ENCODE data around the gene CEACAM21. TPM values are rescaled to one million over a fixed set of nuclear protein-coding genes. Genes with fewer than 3 reads are reported as not detected.

The CEACAM21 gene
- total RNA-seq, 1 experiment from 2014 or later: 0.25 TPM

GRCh38 chr19:41533671-41534215 lies 42.2 kb upstream of the CEACAM21 start (continued):
- TF ChIP-seq, protein P1, sequence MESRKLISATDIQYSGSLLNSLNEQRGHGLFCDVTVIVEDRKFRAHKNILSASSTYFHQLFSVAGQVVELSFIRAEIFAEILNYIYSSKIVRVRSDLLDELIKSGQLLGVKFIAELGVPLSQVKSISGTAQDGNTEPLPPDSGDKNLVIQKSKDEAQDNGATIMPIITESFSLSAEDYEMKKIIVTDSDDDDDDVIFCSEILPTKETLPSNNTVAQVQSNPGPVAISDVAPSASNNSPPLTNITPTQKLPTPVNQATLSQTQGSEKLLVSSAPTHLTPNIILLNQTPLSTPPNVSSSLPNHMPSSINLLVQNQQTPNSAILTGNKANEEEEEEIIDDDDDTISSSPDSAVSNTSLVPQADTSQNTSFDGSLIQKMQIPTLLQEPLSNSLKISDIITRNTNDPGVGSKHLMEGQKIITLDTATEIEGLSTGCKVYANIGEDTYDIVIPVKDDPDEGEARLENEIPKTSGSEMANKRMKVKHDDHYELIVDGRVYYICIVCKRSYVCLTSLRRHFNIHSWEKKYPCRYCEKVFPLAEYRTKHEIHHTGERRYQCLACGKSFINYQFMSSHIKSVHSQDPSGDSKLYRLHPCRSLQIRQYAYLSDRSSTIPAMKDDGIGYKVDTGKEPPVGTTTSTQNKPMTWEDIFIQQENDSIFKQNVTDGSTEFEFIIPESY (IDR thresholded peaks at IDR 0.05; ENCODE audit: extremely low read depth, insufficient replicate concordance, low read length): no peak
- TF ChIP-seq FOSL1 (IDR thresholded peaks at IDR 0.05; ENCODE audit: low read depth) (no peak), SRF (IDR thresholded peaks at IDR 0.05; ENCODE audit: low read depth) (no peak), TCF7L2 (IDR thresholded peaks at IDR 0.05; ENCODE audit: borderline replicate concordance, extremely low read depth, insufficient read depth, insufficient read length) (no peak), EGR1 (IDR thresholded peaks at IDR 0.05; ENCODE audit: low read depth) (no peak)
- TF ChIP-seq, protein P2, sequence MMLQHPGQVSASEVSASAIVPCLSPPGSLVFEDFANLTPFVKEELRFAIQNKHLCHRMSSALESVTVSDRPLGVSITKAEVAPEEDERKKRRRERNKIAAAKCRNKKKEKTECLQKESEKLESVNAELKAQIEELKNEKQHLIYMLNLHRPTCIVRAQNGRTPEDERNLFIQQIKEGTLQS (IDR thresholded peaks at IDR 0.05): no peak

GRCh38 chr19:41535029-41535622 lies 40.8 kb upstream of the CEACAM21 start:
- no peak for DNase-seq (ENCODE audit: low read depth, low spot score)
- no peak for ATAC-seq
- Histone ChIP-seq H3K27me3 (ENCODE audit: insufficient read depth, low read length) (peaks cover 7% of the 10 kb centered on the region; the same call in 1 of the 2 replicates), H3K79me2 (ENCODE audit: insufficient read depth, low read length) (no peaks in the 10 kb centered on the region), H3K9ac (ENCODE audit: low read length) (no peak overlapping the region), H3K36me3 (ENCODE audit: control insufficient read depth in 1 of 2, insufficient read depth in 2 of 2, low read length in 2 of 2) (no peaks in the 10 kb centered on the region), H3K4me3 (replicated peaks in 1 of 2; ENCODE audit: low read depth in 1 of 2, low read length in 2 of 2) (no peak overlapping the region), H3K9me2 (ENCODE audit: insufficient read depth) (no peaks in the 10 kb centered on the region), H4K20me1 (ENCODE audit: insufficient read depth) (no peaks in the 10 kb centered on the region), H3K4me1 (ENCODE audit: control insufficient read depth in 1 of 2, insufficient read depth in 2 of 2, low read length in 2 of 2) (no peaks in the 10 kb centered on the region), H3K4me2 (ENCODE audit: low read length) (no peak overlapping the region), H3K9me3 (ENCODE audit: control insufficient read depth in 1 of 2, insufficient read depth in 1 of 2, low read depth in 1 of 2, low read length in 2 of 2) (no peaks in the 10 kb centered on the region; a peak in 1 of 4 replicates), H3K27ac (ENCODE audit: low read depth, low read length) (no peak overlapping the region), H2AFZ (ENCODE audit: low read depth, low read length, poor library complexity, severe bottlenecking) (no peak overlapping the region)
- intact Hi-C loops (cut with micrococcal nuclease): no loop called here
- TF ChIP-seq, protein P3, sequence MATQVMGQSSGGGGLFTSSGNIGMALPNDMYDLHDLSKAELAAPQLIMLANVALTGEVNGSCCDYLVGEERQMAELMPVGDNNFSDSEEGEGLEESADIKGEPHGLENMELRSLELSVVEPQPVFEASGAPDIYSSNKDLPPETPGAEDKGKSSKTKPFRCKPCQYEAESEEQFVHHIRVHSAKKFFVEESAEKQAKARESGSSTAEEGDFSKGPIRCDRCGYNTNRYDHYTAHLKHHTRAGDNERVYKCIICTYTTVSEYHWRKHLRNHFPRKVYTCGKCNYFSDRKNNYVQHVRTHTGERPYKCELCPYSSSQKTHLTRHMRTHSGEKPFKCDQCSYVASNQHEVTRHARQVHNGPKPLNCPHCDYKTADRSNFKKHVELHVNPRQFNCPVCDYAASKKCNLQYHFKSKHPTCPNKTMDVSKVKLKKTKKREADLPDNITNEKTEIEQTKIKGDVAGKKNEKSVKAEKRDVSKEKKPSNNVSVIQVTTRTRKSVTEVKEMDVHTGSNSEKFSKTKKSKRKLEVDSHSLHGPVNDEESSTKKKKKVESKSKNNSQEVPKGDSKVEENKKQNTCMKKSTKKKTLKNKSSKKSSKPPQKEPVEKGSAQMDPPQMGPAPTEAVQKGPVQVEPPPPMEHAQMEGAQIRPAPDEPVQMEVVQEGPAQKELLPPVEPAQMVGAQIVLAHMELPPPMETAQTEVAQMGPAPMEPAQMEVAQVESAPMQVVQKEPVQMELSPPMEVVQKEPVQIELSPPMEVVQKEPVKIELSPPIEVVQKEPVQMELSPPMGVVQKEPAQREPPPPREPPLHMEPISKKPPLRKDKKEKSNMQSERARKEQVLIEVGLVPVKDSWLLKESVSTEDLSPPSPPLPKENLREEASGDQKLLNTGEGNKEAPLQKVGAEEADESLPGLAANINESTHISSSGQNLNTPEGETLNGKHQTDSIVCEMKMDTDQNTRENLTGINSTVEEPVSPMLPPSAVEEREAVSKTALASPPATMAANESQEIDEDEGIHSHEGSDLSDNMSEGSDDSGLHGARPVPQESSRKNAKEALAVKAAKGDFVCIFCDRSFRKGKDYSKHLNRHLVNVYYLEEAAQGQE (IDR thresholded peaks at IDR 0.05; ENCODE audit: low read depth): no peak
- no peak for TF ChIP-seq CBX3 (IDR thresholded peaks at IDR 0.05; ENCODE audit: low read depth)
- TF ChIP-seq EZH2phosphoT487 (IDR thresholded peaks at IDR 0.05; ENCODE audit: borderline replicate concordance): no peak
- no peak for TF ChIP-seq MAX (IDR thresholded peaks at IDR 0.05)
- TF ChIP-seq POLR2A (IDR thresholded peaks at IDR 0.05; ENCODE audit: borderline replicate concordance, extremely low read depth, insufficient read depth, insufficient read length): no peak
- no peak for TF ChIP-seq ELF1 (IDR thresholded peaks at IDR 0.05; ENCODE audit: borderline replicate concordance, low read depth)
- no peak for TF ChIP-seq SRF (IDR thresholded peaks at IDR 0.05; ENCODE audit: low read depth)
- TF ChIP-seq CEBPB (IDR thresholded peaks at IDR 0.05; ENCODE audit: low read depth): no peak
- TF ChIP-seq, protein P2 (IDR thresholded peaks at IDR 0.05): no peak
- TF ChIP-seq ZNF274 (IDR thresholded peaks at IDR 0.05; ENCODE audit: low read depth, low read length): no peak
- POLR2A ChIA-PET: no interaction called here
- BruUV-seq (replicated peaks): no TSS peak
- RAD21 ChIA-PET (ENCODE audit: low non-redundant PET in 1 of 2, low total read pairs in 2 of 2, uncharacterized antibody in 2 of 2, unreplicated experiment in 2 of 2): no interaction called here
- CTCF ChIA-PET: no interaction called here
